ENCODE results near the gene NBDY.
"Not testable (repeated sequence)": the region's sequence is repeated elsewhere in the genome, so short reads cannot be mapped to it uniquely, and the experiment has no call there.

The NBDY gene

GRCh38 chrX:56802921-56803849, 74.1 kb downstream of the NBDY start:
- ATAC-seq = no peak

GRCh38 chrX:56803850-56804681, 75.0 kb downstream of the NBDY start:
- no peak for ATAC-seq

- ATAC-seq = no peak
These were observed 75.8 kb downstream of the NBDY start for GRCh38 chrX:56804867-56805266.

GRCh38 chrX:56805399-56805798, 76.4 kb downstream of the NBDY start:
- ATAC-seq = no peak

GRCh38 chrX:56806176-56806575, 77.1 kb downstream of the NBDY start:
- ATAC-seq = not testable (repeated sequence)

GRCh38 chrX:56811599-56811998, 82.6 kb downstream of the NBDY start:
- ATAC-seq = no peak

GRCh38 chrX:56812515-56813105, 83.6 kb downstream of the NBDY start:
- peak; percentile 83 for ATAC-seq

- ATAC-seq = peak; percentile 48 to 60
These were observed 84.3 kb downstream of the NBDY start for GRCh38 chrX:56813318-56813837.

GRCh38 chrX:56817179-56817578, 88.1 kb downstream of the NBDY start:
- no peak for ATAC-seq

GRCh38 chrX:56826020-56826419, 97.0 kb downstream of the NBDY start:
- ATAC-seq = no peak

- ATAC-seq = no peak
These were observed 104.6 kb downstream of the NBDY start for GRCh38 chrX:56833626-56834025.

GRCh38 chrX:56853436-56853835, 124.4 kb downstream of the NBDY start:
- no peak for ATAC-seq

GRCh38 chrX:56857042-56857441, 128.0 kb downstream of the NBDY start:
- ATAC-seq = no peak

GRCh38 chrX:56860888-56861287, 131.8 kb downstream of the NBDY start:
- ATAC-seq = no peak

All from activated CD4-positive, CD25-positive, alpha-beta regulatory T cell treated with anti-CD3 and anti-CD28 coated beads, Interleukin-2, amount 50 U/mL, for 24 hours (primary cell).